Measurements from ENCODE around the gene ACTR8.

ACTR8 gene

DNA sequence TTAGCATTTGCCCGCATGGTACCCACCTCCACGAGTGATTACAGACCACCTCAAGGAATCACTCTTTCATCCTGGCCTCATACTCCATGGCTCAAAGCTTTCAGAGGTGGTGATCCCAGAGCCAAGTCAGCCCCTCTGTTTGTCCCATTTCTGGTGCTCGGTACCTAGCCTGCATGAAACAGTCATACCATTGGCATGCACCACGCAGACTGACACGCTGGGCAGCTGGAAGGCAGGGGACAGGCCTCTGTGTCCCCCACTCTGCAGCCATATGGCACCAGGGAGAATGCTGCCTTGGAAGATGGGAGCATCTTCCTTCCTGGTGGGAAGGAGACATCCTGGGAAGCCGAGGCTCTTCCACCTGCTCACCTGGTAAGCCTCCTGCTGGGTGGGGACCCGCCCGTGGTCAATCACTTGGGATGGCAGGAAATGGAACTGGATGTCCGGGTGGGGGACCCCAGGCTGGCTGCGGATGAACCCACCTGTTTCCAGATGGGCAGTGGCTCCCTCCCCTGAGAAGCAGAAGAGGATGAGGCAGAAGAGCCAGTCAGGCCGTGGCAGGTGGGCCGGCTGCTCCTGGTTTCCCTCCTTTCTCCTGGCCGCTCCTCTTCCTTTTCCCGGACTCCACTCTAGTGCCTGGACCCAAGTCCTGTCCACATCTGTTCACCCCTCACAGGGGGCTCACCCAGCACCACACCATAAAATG is 62.6 kb downstream of the ACTR8 start:
- H3K4me3 ChIP-seq (ENCODE audit: low read depth, low read length): no peak overlapping the region
- DNase-seq: no peak
- H3K27ac ChIP-seq: no peak overlapping the region
- H3K36me3 ChIP-seq: no peaks in the 10 kb centered on the region
- no peaks in the 10 kb centered on the region for H3K9me3 ChIP-seq (ENCODE audit: severe bottlenecking)
- no peak for TF ChIP-seq CTCF (IDR thresholded peaks at IDR 0.05; ENCODE audit: low read depth, low read length)
- no peaks in the 10 kb centered on the region for H3K27me3 ChIP-seq (ENCODE audit: insufficient read depth, low read depth, severe bottlenecking)

GRCh38 chr3:53818221-53819162 is 63.5 kb downstream of the ACTR8 start:
- no peaks in the 10 kb centered on the region for H3K27me3 ChIP-seq (ENCODE audit: insufficient read depth, low read depth, severe bottlenecking)
- TF ChIP-seq CTCF (IDR thresholded peaks at IDR 0.05; ENCODE audit: low read depth, low read length): no peak
- H3K27ac ChIP-seq: no peak overlapping the region
- no peaks in the 10 kb centered on the region for H3K36me3 ChIP-seq
- H3K9me3 ChIP-seq (ENCODE audit: severe bottlenecking): no peaks in the 10 kb centered on the region
- no peak for DNase-seq
- H3K4me3 ChIP-seq (ENCODE audit: low read depth, low read length): no peak overlapping the region

DNA sequence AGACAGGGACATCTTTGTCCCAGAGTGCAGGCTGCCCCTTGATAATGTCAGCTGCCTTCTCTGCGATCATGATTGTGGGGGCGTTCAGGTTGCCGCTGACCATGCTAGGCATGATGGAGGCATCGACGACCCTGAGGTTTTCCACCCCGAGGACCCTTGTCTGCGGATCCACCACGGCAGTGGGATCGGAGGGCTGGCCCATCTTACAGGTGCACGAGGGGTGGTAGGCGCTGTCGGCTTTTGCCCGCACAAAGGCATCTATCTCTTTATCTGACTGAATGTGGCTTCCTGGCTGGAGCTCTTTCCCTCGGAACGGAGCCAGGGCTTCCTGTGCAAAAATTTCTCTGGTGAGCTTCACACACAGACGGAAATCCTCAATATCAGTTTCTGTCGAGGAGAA is 64.1 kb downstream of the ACTR8 start:
- Histone ChIP-seq H3K9me3 (ENCODE audit: severe bottlenecking) (no peaks in the 10 kb centered on the region), H3K4me3 (ENCODE audit: low read depth, low read length) (no peak overlapping the region), H3K27ac (no peak overlapping the region), H3K27me3 (ENCODE audit: insufficient read depth, low read depth, severe bottlenecking) (no peaks in the 10 kb centered on the region), H3K36me3 (no peaks in the 10 kb centered on the region)
- DNase-seq: no peak
- no peak for TF ChIP-seq CTCF (IDR thresholded peaks at IDR 0.05; ENCODE audit: low read depth, low read length)

DNA sequence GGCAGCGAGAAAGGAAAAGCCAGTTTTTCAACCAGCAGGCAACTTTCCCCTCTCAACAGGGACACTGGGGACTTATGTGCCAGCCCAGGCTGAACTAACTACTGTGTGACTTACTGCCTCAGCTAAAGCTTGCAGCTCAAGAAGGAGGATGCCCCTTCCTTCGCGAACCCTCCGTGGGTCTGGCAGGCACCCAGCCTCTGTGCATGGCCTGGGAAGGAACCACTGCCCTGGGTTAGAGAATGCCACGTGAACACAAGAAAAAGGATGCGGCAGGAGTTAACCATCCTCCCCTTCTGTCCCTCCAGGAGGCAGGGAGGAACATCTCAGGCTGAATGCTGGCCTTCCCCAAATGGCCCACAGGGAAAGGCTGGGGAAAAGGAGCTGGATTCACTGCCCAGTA is 64.7 kb downstream of the ACTR8 start:
- Histone ChIP-seq H3K9me3 (ENCODE audit: severe bottlenecking) (no peaks in the 10 kb centered on the region), H3K27ac (no peak overlapping the region), H3K36me3 (no peaks in the 10 kb centered on the region), H3K27me3 (ENCODE audit: insufficient read depth, low read depth, severe bottlenecking) (no peaks in the 10 kb centered on the region), H3K4me3 (ENCODE audit: low read depth, low read length) (no peak overlapping the region)
- TF ChIP-seq CTCF (IDR thresholded peaks at IDR 0.05; ENCODE audit: low read depth, low read length): no peak
- no peak for DNase-seq

Measured in WERI-Rb-1 (cell line).